Karpas-422 (cell line): ENCODE measurements around the gene GSTM2. TPM values are rescaled to one million over a fixed set of nuclear protein-coding genes. Genes with fewer than 3 reads are reported as not detected.
A peak's percentile ranks its signal among the peaks of the same experiment; 100 is the strongest.

Experiments used
- DNase-seq: peaks from one replicate; pipeline ENCODE4 v3.0.0-alpha.2; 2015
- H2AFZ ChIP-seq: fragments of 200-600 bp; sonication (generic); 2 replicates; pipeline ENCODE4 v1.6.1; 2014; ENCODE audit warnings: antibody characterized with exemption, low read length, mixed read lengths
- H3K27ac ChIP-seq: fragments of 200-600 bp; sonication (generic); 2 replicates; pipeline ENCODE4 v1.5.1; 2014; ENCODE audit warnings: mild to moderate bottlenecking, low read length, moderate library complexity
- H3K27me3 ChIP-seq: fragments of 200-600 bp; sonication (generic); 2 replicates; pipeline ENCODE4 v1.6.1; 2014; ENCODE audit warnings: low read length, mixed read lengths
- H3K36me3 ChIP-seq: fragments of 200-600 bp; sonication (generic); 2 replicates; pipeline ENCODE4 v1.6.1; 2014; ENCODE audit warnings: low read length, mixed read lengths; ENCODE audit not compliant: insufficient read depth
- H3K4me1 ChIP-seq: fragments of 200-600 bp; sonication (generic); 2 replicates; pipeline ENCODE4 v1.6.1; 2014; ENCODE audit warnings: mild to moderate bottlenecking, low read length, mixed read lengths
- H3K4me2 ChIP-seq: fragments of 200-600 bp; sonication (generic); 2 replicates; pipeline ENCODE4 v1.6.1; 2014; ENCODE audit warnings: low read length, low read depth, mild to moderate bottlenecking; ENCODE audit not compliant: poor library complexity, severe bottlenecking
- H3K4me3 ChIP-seq: fragments of 200-600 bp; sonication (generic); 2 replicates; pipeline ENCODE4 v1.5.1; 2014; ENCODE audit warnings: mild to moderate bottlenecking, antibody characterized with exemption, low read length, mixed read lengths
- H3K79me2 ChIP-seq: fragments of 200-600 bp; sonication (generic); 2 replicates; pipeline ENCODE4 v1.6.1; 2014; ENCODE audit warnings: mild to moderate bottlenecking, low read length, mixed read lengths
- H3K9ac ChIP-seq: fragments of 200-600 bp; sonication (generic); 2 replicates; pipeline ENCODE4 v1.6.0; 2014; ENCODE audit warnings: low read length
- H3K9me2 ChIP-seq: fragments of 200-600 bp; sonication (generic), shearing (Covaris generic); replicated peaks from 2 replicates; pipeline ENCODE4 v1.6.0; 2014; ENCODE audit warnings: mild to moderate bottlenecking, low read length, moderate library complexity; ENCODE audit not compliant: insufficient read depth
- H3K9me3 ChIP-seq: fragments of 300-700, 200-600 bp; sonication (generic); 2 replicates; pipeline ENCODE4 v1.6.1; 2014; ENCODE audit warnings: low read length, mixed read lengths
- H4K20me1 ChIP-seq: fragments of 200-600 bp; sonication (generic); 2 replicates; pipeline ENCODE4 v1.6.1; 2014; ENCODE audit warnings: mild to moderate bottlenecking, antibody characterized with exemption, low read length, low read depth; ENCODE audit not compliant: insufficient read depth
- total RNA-seq: library from RNA; depleted of rRNA; stranded (reverse); fragments of >200 nt; shearing (Covaris generic); gene quantifications from 2 replicates; pipeline ENCODE4 v1.2.3, GENCODE V29; 2014; ENCODE audit warnings: low replicate concordance

GSTM2 gene
- total RNA-seq, 1 experiment from 2014 or later: 7.3 TPM

DNA sequence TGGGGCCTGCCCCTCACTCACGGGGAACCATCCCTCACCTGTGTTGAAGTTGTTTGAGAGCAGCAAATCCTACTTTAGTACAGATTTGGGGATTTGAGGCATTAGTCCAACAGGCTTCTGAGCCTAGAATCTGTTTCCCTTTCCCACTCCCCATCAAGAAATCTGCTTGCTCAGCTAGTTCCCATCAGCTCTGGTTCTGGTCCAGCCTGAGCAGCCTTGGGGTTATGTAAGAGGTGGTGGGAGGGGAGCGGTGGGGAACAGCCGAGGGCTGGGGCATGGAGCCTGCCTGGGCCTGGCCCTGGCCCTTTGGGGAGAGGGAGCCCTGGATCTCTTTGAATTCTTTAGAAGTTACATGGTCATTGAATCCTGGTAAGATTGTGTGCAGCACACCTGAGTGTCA, 48.3 kb downstream of the GSTM2 start:
- Histone ChIP-seq H2AFZ (no peak overlapping the region), H3K27ac (no peak overlapping the region), H3K4me3 (no peak overlapping the region), H3K9ac (no peak overlapping the region), H3K27me3 (no peaks in the 10 kb centered on the region), H3K79me2 (no peaks in the 10 kb centered on the region), H4K20me1 (no peaks in the 10 kb centered on the region), H3K9me3 (no peaks in the 10 kb centered on the region), H3K4me2 (no peak overlapping the region), H3K4me1 (peaks cover 18% of the 10 kb centered on the region), H3K9me2 (no peaks in the 10 kb centered on the region), H3K36me3 (no peaks in the 10 kb centered on the region)
- DNase-seq: peak; percentile 27

DNA sequence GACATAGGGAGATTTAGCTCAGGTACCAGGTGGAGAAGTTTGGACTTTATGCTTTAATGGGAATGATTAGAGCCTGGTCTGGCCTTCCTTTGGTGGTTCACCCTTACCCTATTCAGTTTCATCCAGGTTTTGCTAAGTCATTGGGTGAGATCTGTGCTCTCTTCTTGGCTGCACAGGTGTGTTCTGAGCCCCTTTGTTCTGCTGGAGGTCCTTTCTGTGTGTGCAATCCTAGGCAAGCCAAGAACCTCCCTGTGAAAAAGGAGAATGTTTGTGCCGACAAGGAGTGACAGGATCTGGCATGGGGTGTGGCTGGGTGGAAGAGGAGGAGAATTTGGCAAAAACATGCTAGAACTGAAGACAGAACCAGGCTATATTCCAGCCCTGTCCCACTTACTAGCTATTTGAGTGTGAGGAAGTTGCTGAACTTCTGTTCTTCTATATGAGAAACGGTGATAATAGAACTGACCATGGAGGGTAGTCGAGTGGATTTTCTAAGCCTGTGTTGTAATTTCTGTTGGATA, 48.8 kb downstream of the GSTM2 start:
- Histone ChIP-seq H3K9me2 (no peaks in the 10 kb centered on the region), H3K27me3 (no peaks in the 10 kb centered on the region), H3K36me3 (no peaks in the 10 kb centered on the region), H3K27ac (no peak overlapping the region), H3K9ac (no peak overlapping the region), H3K79me2 (no peaks in the 10 kb centered on the region), H3K4me1 (peaks cover 18% of the 10 kb centered on the region), H3K4me2 (no peak overlapping the region), H4K20me1 (no peaks in the 10 kb centered on the region), H3K9me3 (no peaks in the 10 kb centered on the region), H3K4me3 (no peak overlapping the region), H2AFZ (no peak overlapping the region)
- DNase-seq: no peak

DNA sequence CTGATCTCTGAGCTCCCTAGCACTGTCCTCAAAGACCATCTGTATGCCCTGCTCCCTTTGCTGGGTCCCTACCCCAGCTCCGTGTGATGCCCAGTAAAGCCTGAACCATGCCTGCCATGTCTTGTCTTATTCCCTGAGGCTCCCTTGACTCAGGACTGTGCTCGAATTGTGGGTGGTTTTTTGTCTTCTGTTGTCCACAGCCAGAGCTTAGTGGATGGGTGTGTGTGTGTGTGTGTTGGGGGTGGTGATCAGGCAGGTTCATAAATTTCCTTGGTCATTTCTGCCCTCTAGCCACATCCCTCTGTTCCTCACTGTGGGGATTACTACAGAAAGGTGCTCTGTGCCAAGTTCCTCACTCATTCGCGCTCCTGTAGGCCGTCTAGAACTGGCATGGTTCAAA, 49.9 kb downstream of the GSTM2 start:
- Histone ChIP-seq H3K27me3 (no peaks in the 10 kb centered on the region), H3K9me3 (no peaks in the 10 kb centered on the region), H3K9ac (no peak overlapping the region), H3K79me2 (no peaks in the 10 kb centered on the region), H3K36me3 (no peaks in the 10 kb centered on the region), H3K27ac (no peak overlapping the region), H3K9me2 (no peaks in the 10 kb centered on the region), H3K4me1 (peaks cover 18% of the 10 kb centered on the region), H4K20me1 (no peaks in the 10 kb centered on the region), H3K4me3 (no peak overlapping the region), H2AFZ (no peak overlapping the region), H3K4me2 (no peak overlapping the region)
- DNase-seq: no peak

DNA sequence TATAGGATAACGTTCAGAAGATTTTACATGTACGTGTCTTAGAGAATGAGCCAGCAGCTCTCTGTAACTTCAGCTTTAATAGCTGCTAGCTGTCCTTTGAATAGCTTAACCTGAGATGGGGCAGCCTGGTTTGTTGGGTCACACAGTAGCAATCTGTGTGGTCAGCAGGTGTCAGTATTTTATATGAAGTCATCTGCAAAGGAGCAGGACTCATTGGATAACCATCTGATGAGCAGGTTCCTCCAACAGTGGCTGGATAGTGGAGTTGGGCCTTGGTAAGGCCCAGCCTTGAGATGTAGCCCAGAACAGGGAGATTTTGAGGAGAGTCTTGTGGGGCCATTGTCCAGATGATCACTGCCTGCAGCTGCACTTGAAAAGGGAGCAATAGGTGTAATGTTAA, 50.6 kb downstream of the GSTM2 start:
- Histone ChIP-seq H3K9ac (no peak overlapping the region), H3K9me3 (no peaks in the 10 kb centered on the region), H3K4me3 (no peak overlapping the region), H3K4me2 (no peak overlapping the region), H3K4me1 (peaks cover 18% of the 10 kb centered on the region), H3K27ac (no peak overlapping the region), H4K20me1 (no peaks in the 10 kb centered on the region), H3K79me2 (no peaks in the 10 kb centered on the region), H3K36me3 (no peaks in the 10 kb centered on the region), H3K9me2 (no peaks in the 10 kb centered on the region), H3K27me3 (no peaks in the 10 kb centered on the region), H2AFZ (no peak overlapping the region)
- DNase-seq: peak; percentile 42

DNA sequence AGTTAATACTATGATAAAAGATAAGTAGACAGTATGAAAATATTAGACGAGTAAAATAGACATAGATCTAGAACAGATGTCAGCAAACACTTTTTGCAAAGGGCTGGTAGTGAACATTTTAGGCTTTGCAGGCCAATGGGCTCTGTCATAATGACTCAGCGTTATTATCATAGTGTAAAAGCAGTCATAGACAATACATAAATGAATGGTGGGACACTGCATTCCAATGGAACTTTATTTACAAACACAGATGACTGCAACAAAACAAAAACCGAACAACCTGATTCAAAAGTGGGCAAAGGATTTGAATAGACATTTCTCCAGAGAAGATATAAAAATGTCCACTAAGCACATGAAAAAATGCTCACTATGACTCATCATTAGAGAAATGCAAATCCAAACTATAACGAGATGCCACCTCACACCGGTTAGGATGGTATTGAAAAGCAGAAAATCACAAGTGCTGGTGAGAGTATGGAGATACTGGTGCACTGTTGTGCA, 51.5 kb downstream of the GSTM2 start:
- no peak overlapping the region for H2AFZ ChIP-seq
- no peak overlapping the region for H3K9ac ChIP-seq
- H3K36me3 ChIP-seq: no peaks in the 10 kb centered on the region
- H3K27ac ChIP-seq: no peak overlapping the region
- H3K79me2 ChIP-seq: no peaks in the 10 kb centered on the region
- no peaks in the 10 kb centered on the region for H3K9me2 ChIP-seq
- no peak overlapping the region for H3K4me3 ChIP-seq
- H3K4me1 ChIP-seq: peaks cover 18% of the 10 kb centered on the region
- no peaks in the 10 kb centered on the region for H3K9me3 ChIP-seq
- peak; percentile 64 for DNase-seq
- H4K20me1 ChIP-seq: no peaks in the 10 kb centered on the region
- H3K4me2 ChIP-seq: peak overlapping the region; percentile 15
- H3K27me3 ChIP-seq: no peaks in the 10 kb centered on the region

DNA sequence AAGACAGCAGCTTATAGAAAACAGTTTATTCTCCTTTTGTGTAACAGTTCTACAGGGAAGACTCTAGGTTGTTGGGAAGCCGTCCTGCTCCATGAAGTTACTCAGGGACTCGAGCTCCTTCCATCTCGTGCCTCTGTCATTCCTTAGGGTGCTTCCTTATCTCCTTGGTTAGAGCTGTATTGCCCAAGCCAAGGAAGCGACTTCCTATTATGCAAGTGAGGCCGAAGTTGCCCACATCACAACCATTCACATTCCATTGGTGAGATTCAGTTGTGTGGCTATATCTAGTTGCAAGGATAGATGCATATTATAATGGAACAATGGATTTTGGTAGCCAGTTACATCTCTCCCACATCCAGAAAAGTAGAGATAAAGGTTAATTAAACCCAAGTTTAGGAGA, 53.2 kb downstream of the GSTM2 start:
- H3K9me3 ChIP-seq: no peaks in the 10 kb centered on the region
- H3K27me3 ChIP-seq: no peaks in the 10 kb centered on the region
- no peaks in the 10 kb centered on the region for H3K79me2 ChIP-seq
- no peak overlapping the region for H3K4me3 ChIP-seq
- peaks cover 18% of the 10 kb centered on the region for H3K4me1 ChIP-seq
- H4K20me1 ChIP-seq: no peaks in the 10 kb centered on the region
- H3K4me2 ChIP-seq: no peak overlapping the region
- no peak overlapping the region for H3K9ac ChIP-seq
- H3K9me2 ChIP-seq: no peaks in the 10 kb centered on the region
- no peak overlapping the region for H2AFZ ChIP-seq
- DNase-seq: no peak
- H3K27ac ChIP-seq: no peak overlapping the region
- no peaks in the 10 kb centered on the region for H3K36me3 ChIP-seq

DNA sequence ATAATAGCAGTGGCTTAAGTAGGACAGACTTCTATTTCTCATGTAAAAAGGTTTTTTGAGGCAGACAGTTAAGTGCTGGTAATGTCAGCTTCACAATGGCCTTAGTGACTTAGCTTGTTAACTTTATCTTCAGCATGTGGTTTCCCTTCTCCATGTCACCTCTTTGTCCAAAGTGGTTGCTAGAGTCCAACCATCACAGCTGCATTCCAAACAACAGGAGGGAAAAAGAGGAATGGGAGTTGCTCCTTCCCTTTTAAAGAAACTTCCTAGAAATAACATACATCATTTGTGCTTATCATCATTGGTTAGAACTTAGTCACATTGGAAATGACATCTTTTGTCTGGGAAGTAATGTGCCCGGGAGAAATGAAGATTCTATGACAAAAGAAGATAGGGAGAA, 54.1 kb downstream of the GSTM2 start:
- Histone ChIP-seq H3K4me1 (peaks cover 18% of the 10 kb centered on the region), H3K27me3 (no peaks in the 10 kb centered on the region), H3K9me3 (no peaks in the 10 kb centered on the region), H3K36me3 (no peaks in the 10 kb centered on the region), H2AFZ (no peak overlapping the region), H3K27ac (no peak overlapping the region), H3K4me3 (no peak overlapping the region), H3K9ac (no peak overlapping the region), H3K9me2 (no peaks in the 10 kb centered on the region), H4K20me1 (no peaks in the 10 kb centered on the region), H3K4me2 (no peak overlapping the region), H3K79me2 (no peaks in the 10 kb centered on the region)
- no peak for DNase-seq

DNA sequence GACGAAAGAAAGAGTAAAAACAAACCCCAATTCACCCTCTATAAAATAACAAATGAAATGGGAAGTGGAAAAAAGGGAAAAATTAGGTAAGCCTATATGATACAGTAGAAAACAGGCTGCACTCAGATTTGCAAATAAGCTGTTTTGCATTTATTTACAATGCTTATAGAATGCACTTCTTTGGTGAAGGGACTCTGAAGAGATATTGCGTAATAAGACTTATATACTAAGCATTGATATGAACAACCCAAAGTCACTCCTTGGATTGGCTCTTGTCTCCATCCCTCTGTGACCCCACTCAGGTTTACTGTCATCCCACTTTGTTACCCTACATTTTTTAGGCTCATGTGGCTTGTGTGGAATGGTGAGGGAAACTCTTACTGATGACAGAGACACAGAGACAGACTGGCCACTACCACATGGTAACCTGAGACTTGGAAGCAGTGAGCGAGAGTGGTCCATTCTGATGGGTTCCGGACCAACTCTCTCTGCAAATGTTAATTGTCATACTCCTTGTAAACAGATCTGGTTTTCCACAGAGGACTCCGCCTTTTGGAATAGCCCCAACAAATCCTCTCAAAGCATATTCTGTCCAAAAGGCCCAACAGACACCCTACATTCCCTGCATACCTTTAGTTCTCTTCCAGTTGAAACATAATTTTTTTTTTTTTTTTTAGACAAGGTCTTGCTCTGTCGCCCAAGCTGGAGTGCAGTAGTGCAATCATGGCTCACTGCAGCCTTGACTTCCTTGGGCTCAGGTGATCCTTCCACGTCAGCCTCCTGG, 55.2 kb downstream of the GSTM2 start:
- DNase-seq: no peak
- no peaks in the 10 kb centered on the region for H3K9me2 ChIP-seq
- no peaks in the 10 kb centered on the region for H4K20me1 ChIP-seq
- H3K27me3 ChIP-seq: no peaks in the 10 kb centered on the region
- H3K4me1 ChIP-seq: peaks cover 18% of the 10 kb centered on the region
- no peak overlapping the region for H2AFZ ChIP-seq
- no peak overlapping the region for H3K27ac ChIP-seq
- H3K4me2 ChIP-seq: no peak overlapping the region
- no peak overlapping the region for H3K9ac ChIP-seq
- H3K36me3 ChIP-seq: no peaks in the 10 kb centered on the region
- H3K4me3 ChIP-seq: no peak overlapping the region
- H3K79me2 ChIP-seq: no peaks in the 10 kb centered on the region
- no peaks in the 10 kb centered on the region for H3K9me3 ChIP-seq
